Measurements from ENCODE around the gene BMAL2. TPM values are rescaled to one million over a fixed set of nuclear protein-coding genes. Genes with fewer than 3 reads are reported as not detected.

Gene BMAL2
- total RNA-seq, 1 donor from 2014 or later, result 6.9 TPM

DNA sequence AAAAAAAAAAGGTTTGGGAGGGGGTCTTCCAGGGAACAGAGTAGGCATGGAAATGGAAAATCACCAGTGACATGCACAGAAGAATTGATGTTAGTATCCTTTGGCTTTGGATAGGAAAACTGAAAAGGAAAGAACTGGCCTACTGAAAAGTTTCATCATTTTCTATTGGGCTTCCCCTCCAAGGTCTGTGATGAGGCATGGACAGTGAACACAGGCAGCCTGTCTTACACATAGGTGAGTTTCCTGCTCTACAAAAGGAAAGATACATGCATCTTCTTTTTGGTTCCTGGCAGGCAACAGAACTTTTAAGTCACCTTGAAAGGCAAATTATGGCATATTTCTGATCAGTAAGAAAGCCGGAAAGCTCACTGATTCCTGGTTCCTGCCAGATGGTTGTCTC, 5.8 kb downstream of the BMAL2 start:
- no peak overlapping the region for H3K4me3 ChIP-seq
- H3K4me1 ChIP-seq, result no peaks in the 10 kb centered on the region
- TF ChIP-seq, protein P1, sequence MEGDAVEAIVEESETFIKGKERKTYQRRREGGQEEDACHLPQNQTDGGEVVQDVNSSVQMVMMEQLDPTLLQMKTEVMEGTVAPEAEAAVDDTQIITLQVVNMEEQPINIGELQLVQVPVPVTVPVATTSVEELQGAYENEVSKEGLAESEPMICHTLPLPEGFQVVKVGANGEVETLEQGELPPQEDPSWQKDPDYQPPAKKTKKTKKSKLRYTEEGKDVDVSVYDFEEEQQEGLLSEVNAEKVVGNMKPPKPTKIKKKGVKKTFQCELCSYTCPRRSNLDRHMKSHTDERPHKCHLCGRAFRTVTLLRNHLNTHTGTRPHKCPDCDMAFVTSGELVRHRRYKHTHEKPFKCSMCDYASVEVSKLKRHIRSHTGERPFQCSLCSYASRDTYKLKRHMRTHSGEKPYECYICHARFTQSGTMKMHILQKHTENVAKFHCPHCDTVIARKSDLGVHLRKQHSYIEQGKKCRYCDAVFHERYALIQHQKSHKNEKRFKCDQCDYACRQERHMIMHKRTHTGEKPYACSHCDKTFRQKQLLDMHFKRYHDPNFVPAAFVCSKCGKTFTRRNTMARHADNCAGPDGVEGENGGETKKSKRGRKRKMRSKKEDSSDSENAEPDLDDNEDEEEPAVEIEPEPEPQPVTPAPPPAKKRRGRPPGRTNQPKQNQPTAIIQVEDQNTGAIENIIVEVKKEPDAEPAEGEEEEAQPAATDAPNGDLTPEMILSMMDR (IDR thresholded peaks at IDR 0.05), result no peak
- no peaks in the 10 kb centered on the region for H3K9me3 ChIP-seq
- no peak overlapping the region for H3K27ac ChIP-seq
- no peaks in the 10 kb centered on the region for H3K36me3 ChIP-seq
- H3K27me3 ChIP-seq, result no peaks in the 10 kb centered on the region
- intact Hi-C loops (cut with DNase I), result no loop called here
- no peak for DNase-seq
- ATAC-seq, result no peak

GRCh38 chr12:27340971-27341370, 8.3 kb downstream of the BMAL2 start:
- no peaks in the 10 kb centered on the region for H3K4me1 ChIP-seq
- intact Hi-C loops (cut with DNase I), result no loop called here
- no peak overlapping the region for H3K27ac ChIP-seq
- ATAC-seq (no peak), DNase-seq (no peak)
- no peak overlapping the region for H3K4me3 ChIP-seq
- H3K36me3 ChIP-seq, result no peaks in the 10 kb centered on the region
- no peaks in the 10 kb centered on the region for H3K9me3 ChIP-seq
- no peaks in the 10 kb centered on the region for H3K27me3 ChIP-seq
- TF ChIP-seq, protein P1 (IDR thresholded peaks at IDR 0.05), result no peak

GRCh38 chr12:27342536-27342935, 9.9 kb downstream of the BMAL2 start:
- Histone ChIP-seq H3K4me1 (no peaks in the 10 kb centered on the region), H3K36me3 (no peaks in the 10 kb centered on the region), H3K27me3 (no peaks in the 10 kb centered on the region), H3K9me3 (no peaks in the 10 kb centered on the region), H3K4me3 (no peak overlapping the region), H3K27ac (no peak overlapping the region)
- TF ChIP-seq, protein P1 (IDR thresholded peaks at IDR 0.05), result no peak
- DNase-seq (no peak), ATAC-seq (no peak)
- intact Hi-C loops (cut with DNase I), result no loop called here

- no peak overlapping the region for H3K4me3 ChIP-seq
- no peak overlapping the region for H3K27ac ChIP-seq
- H3K4me1 ChIP-seq, result no peaks in the 10 kb centered on the region
- H3K9me3 ChIP-seq, result no peaks in the 10 kb centered on the region
- ATAC-seq (no peak), DNase-seq (no peak)
- H3K36me3 ChIP-seq, result no peaks in the 10 kb centered on the region
- intact Hi-C loops (cut with DNase I), result no loop called here
- TF ChIP-seq, protein P1 (IDR thresholded peaks at IDR 0.05), result no peak
- H3K27me3 ChIP-seq, result no peaks in the 10 kb centered on the region
Observed at GRCh38 chr12:27343255-27344000, 10.8 kb downstream of the BMAL2 start.

DNA sequence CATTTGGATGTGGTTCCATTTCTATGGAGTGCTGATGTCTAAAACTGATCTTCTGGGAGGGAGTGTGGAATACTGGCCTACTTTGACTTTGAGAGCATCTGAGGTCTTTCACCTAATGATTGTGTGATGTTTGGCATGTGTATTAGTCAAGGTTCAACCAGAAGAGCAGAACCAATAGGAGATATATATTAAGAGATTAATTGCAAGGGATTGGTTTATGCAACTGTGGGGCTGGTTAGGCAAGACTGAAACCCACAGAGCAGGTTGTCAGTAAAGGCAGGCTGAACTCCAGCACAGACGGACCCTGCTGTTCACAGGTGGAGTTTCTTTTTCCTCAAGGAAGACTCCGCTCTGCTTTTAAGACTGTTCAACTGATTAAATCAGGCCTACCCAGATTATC, 11.6 kb downstream of the BMAL2 start:
- ATAC-seq (no peak), DNase-seq (no peak)
- Histone ChIP-seq H3K36me3 (no peaks in the 10 kb centered on the region), H3K4me3 (no peak overlapping the region), H3K27ac (no peak overlapping the region), H3K4me1 (no peaks in the 10 kb centered on the region), H3K27me3 (no peaks in the 10 kb centered on the region), H3K9me3 (no peaks in the 10 kb centered on the region)
- TF ChIP-seq, protein P1 (IDR thresholded peaks at IDR 0.05), result no peak
- intact Hi-C loops (cut with DNase I), result no loop called here

DNA sequence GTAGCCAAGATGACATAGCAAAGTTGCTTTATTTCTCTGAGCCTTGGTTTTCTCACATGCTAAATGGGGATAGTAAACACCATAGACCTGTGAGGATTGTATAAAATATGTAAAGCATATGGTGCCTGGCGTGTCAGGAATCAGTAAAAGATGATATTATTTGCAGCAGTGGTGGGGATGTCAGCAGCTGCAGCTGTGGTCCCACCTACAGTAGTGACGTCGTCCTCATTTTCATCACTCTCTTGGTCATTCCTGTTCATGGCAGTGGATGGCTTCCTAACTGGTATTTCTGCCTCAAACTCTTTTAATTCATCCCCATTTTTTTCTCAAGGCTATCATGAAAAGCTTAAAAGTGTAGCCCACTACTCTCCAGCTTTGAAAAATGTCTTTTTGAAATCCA, 12.1 kb downstream of the BMAL2 start:
- H3K4me1 ChIP-seq, result no peaks in the 10 kb centered on the region
- intact Hi-C loops (cut with DNase I), result no loop called here
- H3K27me3 ChIP-seq, result no peaks in the 10 kb centered on the region
- no peak for ATAC-seq
- no peaks in the 10 kb centered on the region for H3K36me3 ChIP-seq
- no peaks in the 10 kb centered on the region for H3K9me3 ChIP-seq
- TF ChIP-seq, protein P1 (IDR thresholded peaks at IDR 0.05), result no peak
- no peak overlapping the region for H3K4me3 ChIP-seq
- H3K27ac ChIP-seq, result no peak overlapping the region
- DNase-seq, result no peak
